Lung (tissue), 12 donors: Measurements from ENCODE around the gene TNFRSF18. TPM values are rescaled to one million over a fixed set of nuclear protein-coding genes. Genes with fewer than 3 reads are reported as not detected.
"Not testable (repeated sequence)": the region's sequence is repeated elsewhere in the genome, so short reads cannot be mapped to it uniquely, and the experiment has no call there.

Experiments used
- ATAC-seq: fragments of 200-7000 bp; cut with Tn5 transposase; one replicate; pipeline ENCODE4 v1.9.1; 2020; ENCODE audit warnings: moderate number of reproducible peaks; ENCODE audit not compliant: insufficient read depth, low FRiP score
- DNase-seq, 3 donors: peaks; one replicate each; pipeline ENCODE4 v3.0.0-alpha.2; 2013 to 2017
- H3K27ac ChIP-seq, 2 donors: one replicate each; pipeline ENCODE4 v1.5.1; 2013; ENCODE audit warnings: mild to moderate bottlenecking in 2 of 2, moderate library complexity in 2 of 2, control low read depth in 1 of 2, inconsistent platforms in 1 of 2, low read depth in 1 of 2, low read length in 1 of 2
- H3K27me3 ChIP-seq, 3 donors: one replicate each; pipeline ENCODE4 v1.5.1; 2013; ENCODE audit warnings: low read length in 2 of 3; ENCODE audit not compliant: control insufficient read depth in 3 of 3, insufficient read depth in 3 of 3
- H3K36me3 ChIP-seq, 4 donors: one replicate each; pipeline ENCODE4 v1.5.1; 2013; ENCODE audit warnings: low read length in 4 of 4, mild to moderate bottlenecking in 1 of 4, moderate library complexity in 1 of 4; ENCODE audit not compliant: control insufficient read depth in 4 of 4, insufficient read depth in 4 of 4
- H3K4me1 ChIP-seq, 5 donors: one replicate each; pipeline ENCODE4 v1.5.1; 2013; ENCODE audit warnings: low read length in 5 of 5, mild to moderate bottlenecking in 2 of 5, moderate library complexity in 1 of 5; ENCODE audit not compliant: control insufficient read depth in 5 of 5, insufficient read depth in 5 of 5
- H3K4me3 ChIP-seq: one replicate; pipeline ENCODE4 v1.5.1; 2013; ENCODE audit warnings: mild to moderate bottlenecking, control low read depth, moderate library complexity
- H3K9ac ChIP-seq, 2 donors: one replicate each; pipeline ENCODE4 v1.5.1; 2013; ENCODE audit warnings: low read length in 2 of 2, control low read depth in 1 of 2; ENCODE audit not compliant: insufficient read depth in 1 of 2
- H3K9me3 ChIP-seq, 4 donors: one replicate each; pipeline ENCODE4 v1.5.1; 2013; ENCODE audit warnings: low read length in 3 of 4, mild to moderate bottlenecking in 1 of 4, moderate library complexity in 1 of 4; ENCODE audit not compliant: control insufficient read depth in 4 of 4, insufficient read depth in 3 of 4
- WGBS, 2 donors: extraction: QIAGEN DNeasy Blood & Tissue Kit; methylation state at CpG; one replicate each; pipeline ENCODE4 v1.1.7; 2013; 5-methylcytosine and 5-hydroxymethylcytosine counted together
- polyA plus RNA-seq, 2 donors: library from polyadenylated mRNA; stranded (reverse); fragments of 200-250 nt; gene quantifications; one replicate each; pipeline ENCODE4 v1.2.1, GENCODE V29; 2013
- total RNA-seq, 2 donors: library from RNA; depleted of rRNA in 1 of 2; stranded (reverse); fragments of >200 nt in 1 of 2; gene quantifications; one replicate each; pipeline ENCODE4 v1.2.1, GENCODE V29; 2014 to 2021
- TF ChIP-seq, protein P1 (sequence below): IDR thresholded peaks from 2 replicates; pipeline ENCODE4 v1.5.1; 2012; ENCODE audit warnings: mild to moderate bottlenecking; ENCODE audit errors: control extremely low read depth, extremely low read depth
- donor health status: control.
- donor health status: control.
- donor health status: Bipolar disorder and iron deficiency.
- donor health status: healthy.
- donor health status: DM: yes; HTN: yes; CAD: no.

TNFRSF18 gene
- total and polyA plus RNA-seq, 4 donors: 1.8 to 4.0 (median 2.4) TPM

DNA sequence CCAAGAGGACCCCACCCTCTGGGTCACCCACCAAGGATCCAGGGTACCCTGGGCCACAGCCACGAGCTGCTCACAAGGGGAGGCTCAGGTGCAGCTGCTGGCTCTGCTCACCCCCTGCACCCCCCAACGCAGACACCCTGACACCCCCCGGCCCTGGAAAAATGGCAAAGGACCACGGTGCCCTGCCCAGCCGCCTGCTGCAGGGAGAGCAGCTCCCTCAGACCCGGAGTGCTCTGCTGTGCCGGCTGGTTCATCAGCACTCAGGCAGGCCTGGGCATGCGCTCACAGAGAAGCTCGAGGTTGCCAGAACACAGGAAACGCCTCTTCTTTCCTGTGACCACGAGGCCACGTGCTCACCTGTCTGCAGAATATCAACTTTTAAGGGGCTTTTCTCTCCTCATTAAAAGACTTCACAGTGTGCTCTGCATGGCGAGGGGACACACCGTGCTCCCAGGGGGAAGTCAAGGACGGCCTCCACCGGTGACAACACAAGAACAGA, 44.4 kb upstream of the TNFRSF18 start:
- H3K27ac ChIP-seq: no peak overlapping the region
- no peak overlapping the region for H3K4me3 ChIP-seq
- DNase-seq: no peak
- peaks cover 0 to 3% (median 0%) of the 10 kb centered on the region in 5 donors for H3K4me1 ChIP-seq
- peaks cover 0 to 4% (median 0%) of the 10 kb centered on the region in 4 donors for H3K9me3 ChIP-seq
- ATAC-seq: no peak
- 71 to 72% methylated on average over 16 of the region's 16 CpGs for WGBS, 2 donors
- H3K27me3 ChIP-seq: peaks cover 6 to 18% (median 16%) of the 10 kb centered on the region in 3 donors
- TF ChIP-seq, protein P1, sequence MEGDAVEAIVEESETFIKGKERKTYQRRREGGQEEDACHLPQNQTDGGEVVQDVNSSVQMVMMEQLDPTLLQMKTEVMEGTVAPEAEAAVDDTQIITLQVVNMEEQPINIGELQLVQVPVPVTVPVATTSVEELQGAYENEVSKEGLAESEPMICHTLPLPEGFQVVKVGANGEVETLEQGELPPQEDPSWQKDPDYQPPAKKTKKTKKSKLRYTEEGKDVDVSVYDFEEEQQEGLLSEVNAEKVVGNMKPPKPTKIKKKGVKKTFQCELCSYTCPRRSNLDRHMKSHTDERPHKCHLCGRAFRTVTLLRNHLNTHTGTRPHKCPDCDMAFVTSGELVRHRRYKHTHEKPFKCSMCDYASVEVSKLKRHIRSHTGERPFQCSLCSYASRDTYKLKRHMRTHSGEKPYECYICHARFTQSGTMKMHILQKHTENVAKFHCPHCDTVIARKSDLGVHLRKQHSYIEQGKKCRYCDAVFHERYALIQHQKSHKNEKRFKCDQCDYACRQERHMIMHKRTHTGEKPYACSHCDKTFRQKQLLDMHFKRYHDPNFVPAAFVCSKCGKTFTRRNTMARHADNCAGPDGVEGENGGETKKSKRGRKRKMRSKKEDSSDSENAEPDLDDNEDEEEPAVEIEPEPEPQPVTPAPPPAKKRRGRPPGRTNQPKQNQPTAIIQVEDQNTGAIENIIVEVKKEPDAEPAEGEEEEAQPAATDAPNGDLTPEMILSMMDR: no peak
- peaks cover 0 to 28% (median 9%) of the 10 kb centered on the region in 4 donors for H3K36me3 ChIP-seq
- no peak overlapping the region for H3K9ac ChIP-seq

DNA sequence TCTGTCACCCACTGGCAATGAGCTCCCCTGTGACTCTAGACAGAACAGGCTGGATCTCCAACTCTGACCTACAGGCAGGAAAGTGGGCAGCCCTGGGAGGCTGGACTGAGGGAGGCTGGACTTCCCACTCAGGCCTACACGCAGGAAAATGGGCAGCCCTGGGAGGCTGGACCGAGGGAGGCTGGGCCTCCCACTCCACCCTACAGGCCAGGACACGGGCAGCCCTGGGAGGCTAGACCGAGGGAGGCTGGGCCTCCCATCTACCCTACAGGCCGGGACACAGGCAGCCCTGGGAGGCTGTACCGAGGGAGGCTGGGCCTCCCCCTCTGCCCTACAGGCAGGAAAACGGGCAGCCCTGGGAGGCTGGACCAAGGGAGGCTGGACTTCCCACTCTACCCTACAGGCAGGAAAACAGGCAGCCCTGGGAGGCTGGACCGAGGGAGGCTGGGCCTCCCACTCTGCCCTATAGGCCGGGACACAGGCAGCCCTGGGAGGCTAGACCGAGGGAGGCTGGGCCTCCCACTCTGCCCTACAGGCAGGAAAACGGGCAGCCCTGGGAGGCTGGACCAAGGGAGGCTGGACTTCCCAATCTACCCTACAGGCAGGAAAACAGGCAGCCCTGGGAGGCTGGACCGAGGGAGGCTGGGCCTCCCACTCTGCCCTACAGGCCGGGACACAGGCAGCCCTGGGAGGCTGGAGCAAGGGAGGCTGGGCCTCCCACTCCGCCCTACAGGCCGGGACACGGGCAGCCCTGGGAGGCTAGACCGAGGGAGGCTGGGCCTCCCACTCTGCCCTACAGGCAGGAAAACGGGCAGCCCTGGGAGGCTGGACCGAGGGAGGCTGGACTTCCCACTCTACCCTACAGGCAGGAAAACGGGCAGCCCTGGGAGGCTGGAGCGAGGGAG, 41.9 kb upstream of the TNFRSF18 start:
- H3K27ac ChIP-seq, H3K9me3 ChIP-seq, H3K36me3 ChIP-seq, DNase-seq, H3K4me1 ChIP-seq, ATAC-seq, H3K9ac ChIP-seq, H3K4me3 ChIP-seq: not testable (repeated sequence)
- 94 to 95% methylated on average over 20 to 21 of the region's 21 CpGs for WGBS, 2 donors
- H3K27me3 ChIP-seq: peaks cover 6 to 26% (median 19%) of the 10 kb centered on the region in 3 donors

DNA sequence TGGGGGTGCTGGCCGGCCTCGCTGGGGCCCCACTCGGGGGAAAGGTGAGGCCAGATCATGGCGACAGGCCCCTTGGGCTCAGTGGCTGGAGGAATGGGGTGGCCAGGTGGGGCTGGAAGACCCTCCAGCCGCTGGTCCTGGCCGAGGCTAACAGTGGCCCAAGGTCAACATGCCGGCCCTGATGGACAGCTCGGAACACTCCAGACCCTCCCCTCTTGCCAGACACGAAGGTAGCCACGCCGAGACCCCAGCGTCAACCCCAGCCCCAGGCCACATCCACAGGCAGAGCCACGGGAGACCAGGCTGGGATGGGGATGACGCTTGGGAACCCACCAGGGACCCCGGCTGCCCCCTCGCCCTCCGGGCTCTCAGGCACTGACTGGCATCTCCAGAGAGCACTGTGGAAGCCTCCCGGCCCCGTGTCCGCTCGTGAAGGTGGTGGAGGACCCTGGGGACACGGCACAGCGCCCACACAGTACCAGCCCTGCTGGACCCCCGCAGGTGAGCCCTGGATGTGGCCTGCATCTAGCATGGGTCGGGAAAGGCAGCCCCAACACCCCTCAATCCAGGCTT, 41.0 kb upstream of the TNFRSF18 start:
- peaks cover 0 to 7% (median 0%) of the 10 kb centered on the region in 4 donors for H3K9me3 ChIP-seq
- ATAC-seq (no peak), DNase-seq (no peak)
- WGBS, 2 donors: 64 to 68% methylated on average over 25 of the region's 25 CpGs
- peaks cover 6 to 27% (median 19%) of the 10 kb centered on the region in 3 donors for H3K27me3 ChIP-seq
- H3K36me3 ChIP-seq: no peaks in the 10 kb centered on the region
- H3K27ac ChIP-seq: no peak overlapping the region
- TF ChIP-seq, protein P1: no peak
- H3K4me3 ChIP-seq: no peak overlapping the region
- H3K9ac ChIP-seq: no peak overlapping the region
- peaks cover 0 to 4% (median 0%) of the 10 kb centered on the region in 5 donors for H3K4me1 ChIP-seq
